Measurements from ENCODE around the gene SYPL1.

DNA sequence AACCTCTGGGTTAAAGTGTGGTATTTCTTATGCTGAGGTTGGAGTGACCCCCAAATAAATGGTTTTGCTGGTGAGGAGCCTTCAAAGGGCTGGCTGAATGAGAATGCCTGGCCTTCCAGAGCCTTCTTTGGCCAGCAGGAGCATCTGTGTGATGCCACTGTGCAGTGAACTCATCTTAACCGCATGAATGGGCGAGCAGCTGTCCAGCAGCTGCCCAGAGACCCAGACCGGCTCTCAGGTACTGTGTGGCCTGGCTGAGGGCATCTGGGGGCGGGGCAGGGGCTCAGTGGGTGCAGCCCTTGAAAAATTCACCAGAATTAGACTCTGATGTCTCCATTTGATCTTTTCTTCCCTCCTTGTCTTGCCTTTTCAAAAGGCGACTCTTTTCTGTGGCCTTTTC is 59.0 kb downstream of the SYPL1 start:
- TF ChIP-seq, protein P1, sequence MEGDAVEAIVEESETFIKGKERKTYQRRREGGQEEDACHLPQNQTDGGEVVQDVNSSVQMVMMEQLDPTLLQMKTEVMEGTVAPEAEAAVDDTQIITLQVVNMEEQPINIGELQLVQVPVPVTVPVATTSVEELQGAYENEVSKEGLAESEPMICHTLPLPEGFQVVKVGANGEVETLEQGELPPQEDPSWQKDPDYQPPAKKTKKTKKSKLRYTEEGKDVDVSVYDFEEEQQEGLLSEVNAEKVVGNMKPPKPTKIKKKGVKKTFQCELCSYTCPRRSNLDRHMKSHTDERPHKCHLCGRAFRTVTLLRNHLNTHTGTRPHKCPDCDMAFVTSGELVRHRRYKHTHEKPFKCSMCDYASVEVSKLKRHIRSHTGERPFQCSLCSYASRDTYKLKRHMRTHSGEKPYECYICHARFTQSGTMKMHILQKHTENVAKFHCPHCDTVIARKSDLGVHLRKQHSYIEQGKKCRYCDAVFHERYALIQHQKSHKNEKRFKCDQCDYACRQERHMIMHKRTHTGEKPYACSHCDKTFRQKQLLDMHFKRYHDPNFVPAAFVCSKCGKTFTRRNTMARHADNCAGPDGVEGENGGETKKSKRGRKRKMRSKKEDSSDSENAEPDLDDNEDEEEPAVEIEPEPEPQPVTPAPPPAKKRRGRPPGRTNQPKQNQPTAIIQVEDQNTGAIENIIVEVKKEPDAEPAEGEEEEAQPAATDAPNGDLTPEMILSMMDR (IDR thresholded peaks at IDR 0.05): no peak
- no peak for TF ChIP-seq POLR2A (IDR thresholded peaks at IDR 0.05)

Measured in prostate gland (tissue), 2 donors.